WTC11 (cell line): Measurements from ENCODE around the gene ECHS1. TPM values are rescaled to one million over a fixed set of nuclear protein-coding genes. Genes with fewer than 3 reads are reported as not detected.

ENCODE experiments used
- ATAC-seq: fragments of 200-7000 bp; cut with Tn5 transposase; 2 replicates; pipeline ENCODE4 v1.10.0; 2021; ENCODE audit warnings: mild to moderate bottlenecking, moderate library complexity
- CTCF ChIA-PET: fragments of 300-600 bp; sonication (Branson Sonifier 250); formaldehyde crosslinking; loops from one replicate; lab custom pipeline; 2021; ENCODE audit warnings: antibody characterized with exemption; lab: Charles Lee
- POLR2A ChIA-PET: fragments of 350-600 bp; sonication (Branson Sonifier 250); formaldehyde crosslinking; loops from one replicate; lab custom pipeline; 2021; ENCODE audit warnings: antibody characterized with exemption; lab: Charles Lee
- DNase-seq: peaks from one replicate; pipeline ENCODE4 v3.0.0; 2021; ENCODE audit warnings: low spot score
- H3K27ac Mint-ChIP-seq: 2 replicates; pipeline ENCODE4 v1.8.0; 2021; ENCODE audit warnings: mixed read lengths
- H3K27me3 Mint-ChIP-seq: 2 replicates; pipeline ENCODE4 v1.8.0; 2021; ENCODE audit warnings: low read depth, mild to moderate bottlenecking, moderate library complexity, mixed read lengths
- H3K36me3 Mint-ChIP-seq: 2 replicates; pipeline ENCODE4 v1.8.0; 2021; ENCODE audit warnings: mixed read lengths
- H3K4me1 Mint-ChIP-seq: 2 replicates; pipeline ENCODE4 v1.8.0; 2022; ENCODE audit warnings: mixed read lengths
- H3K4me3 Mint-ChIP-seq: 2 replicates; pipeline ENCODE4 v1.8.0; 2021; ENCODE audit warnings: mild to moderate bottlenecking, moderate library complexity, mixed read lengths
- H3K9me3 Mint-ChIP-seq: 2 replicates; pipeline ENCODE4 v1.8.0; 2021; ENCODE audit warnings: mixed read lengths
- JAZF1 ChIP-seq: fragments of 250-450 bp; sonication (Bioruptor Pico); IDR thresholded peaks from 2 replicates; pipeline ENCODE4 v1.9.0; 2021; ENCODE audit warnings: moderate library complexity, mild to moderate bottlenecking, inconsistent platforms
- NFYB ChIP-seq: sonication (generic); formaldehyde crosslinking; conservative IDR thresholded peaks from 2 replicates; pipeline ENCODE4 v1.8.0; 2022; ENCODE audit warnings: low read depth, missing genetic modification reagents
- NR1H2 ChIP-seq: sonication (generic); formaldehyde crosslinking; IDR thresholded peaks from 2 replicates; pipeline ENCODE4 v1.9.0; 2021; ENCODE audit warnings: mild to moderate bottlenecking, moderate library complexity, missing genetic modification reagents
- PRRX2 ChIP-seq: fragments of 250-450 bp; sonication (Bioruptor Pico); IDR thresholded peaks from 2 replicates; pipeline ENCODE4 v1.8.0; 2021; ENCODE audit warnings: mild to moderate bottlenecking
- SOX15 ChIP-seq: fragments of 250-450 bp; sonication (Bioruptor Pico); IDR thresholded peaks from 2 replicates; pipeline ENCODE4 v1.9.0; 2021; ENCODE audit warnings: mild to moderate bottlenecking
- ZBTB21 ChIP-seq: sonication (generic); formaldehyde crosslinking; IDR thresholded peaks from 2 replicates; pipeline ENCODE4 v1.8.1; 2023; ENCODE audit warnings: mild to moderate bottlenecking, missing genetic modification reagents, borderline replicate concordance
- total RNA-seq: library from RNA; stranded (reverse); gene quantifications from 3 replicates; pipeline ENCODE4 v1.2.3, GENCODE V29; 2021
- TF ChIP-seq, protein P1 (sequence below): fragments of 250-450 bp; sonication (Bioruptor Pico); IDR thresholded peaks from 2 replicates; pipeline ENCODE4 v1.9.0; 2021; ENCODE audit warnings: mild to moderate bottlenecking, borderline replicate concordance
- TF ChIP-seq, protein P2 (sequence below): sonication (generic); formaldehyde crosslinking; IDR thresholded peaks from 2 replicates; pipeline ENCODE4 v1.8.0; 2022; ENCODE audit warnings: mild to moderate bottlenecking, missing genetic modification reagents
- TF ChIP-seq, protein P3 (sequence below): sonication (generic); formaldehyde crosslinking; IDR thresholded peaks from 2 replicates; pipeline ENCODE4 v1.8.0; 2022; ENCODE audit warnings: mild to moderate bottlenecking, missing genetic modification reagents
- TF ChIP-seq, protein P4 (sequence below): sonication (generic); formaldehyde crosslinking; IDR thresholded peaks from 2 replicates; pipeline ENCODE4 v1.8.1; 2023; ENCODE audit warnings: mild to moderate bottlenecking, missing genetic modification reagents
- TF ChIP-seq, protein P5 (sequence below): sonication (generic); formaldehyde crosslinking; IDR thresholded peaks from 2 replicates; pipeline ENCODE4 v1.8.0; 2022; ENCODE audit warnings: mild to moderate bottlenecking, missing genetic modification reagents
- TF ChIP-seq, protein P6 (sequence below): sonication (generic); formaldehyde crosslinking; IDR thresholded peaks from 2 replicates; pipeline ENCODE4 v1.8.0; 2023; ENCODE audit warnings: missing genetic modification reagents, mild to moderate bottlenecking, borderline replicate concordance
- TF ChIP-seq, protein P7 (sequence below): sonication (generic); formaldehyde crosslinking; IDR thresholded peaks from 2 replicates; pipeline ENCODE4 v1.8.1; 2023; ENCODE audit warnings: mild to moderate bottlenecking, moderate library complexity, missing genetic modification reagents
- TF ChIP-seq, protein P8 (sequence below): sonication (generic); formaldehyde crosslinking; IDR thresholded peaks from 2 replicates; pipeline ENCODE4 v1.8.0; 2022; ENCODE audit warnings: mild to moderate bottlenecking, missing genetic modification reagents

Gene ECHS1
- total RNA-seq, 1 experiment from 2014 or later, result 84.1 TPM

DNA sequence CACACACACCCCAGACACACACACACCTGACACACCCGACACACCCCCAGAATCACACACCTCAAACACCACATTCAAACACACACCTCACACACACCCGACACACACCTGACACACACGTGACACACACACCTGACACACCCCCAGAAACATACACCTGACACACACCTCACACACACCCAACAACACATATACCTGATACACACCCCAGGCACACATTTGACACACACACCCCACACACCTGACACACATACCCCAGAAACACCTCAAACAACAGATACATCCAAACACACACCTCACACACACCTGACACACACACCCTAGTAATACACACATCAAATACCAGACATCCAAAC lies 35.8 kb downstream of the ECHS1 start (continued):
- TF ChIP-seq, protein P1, sequence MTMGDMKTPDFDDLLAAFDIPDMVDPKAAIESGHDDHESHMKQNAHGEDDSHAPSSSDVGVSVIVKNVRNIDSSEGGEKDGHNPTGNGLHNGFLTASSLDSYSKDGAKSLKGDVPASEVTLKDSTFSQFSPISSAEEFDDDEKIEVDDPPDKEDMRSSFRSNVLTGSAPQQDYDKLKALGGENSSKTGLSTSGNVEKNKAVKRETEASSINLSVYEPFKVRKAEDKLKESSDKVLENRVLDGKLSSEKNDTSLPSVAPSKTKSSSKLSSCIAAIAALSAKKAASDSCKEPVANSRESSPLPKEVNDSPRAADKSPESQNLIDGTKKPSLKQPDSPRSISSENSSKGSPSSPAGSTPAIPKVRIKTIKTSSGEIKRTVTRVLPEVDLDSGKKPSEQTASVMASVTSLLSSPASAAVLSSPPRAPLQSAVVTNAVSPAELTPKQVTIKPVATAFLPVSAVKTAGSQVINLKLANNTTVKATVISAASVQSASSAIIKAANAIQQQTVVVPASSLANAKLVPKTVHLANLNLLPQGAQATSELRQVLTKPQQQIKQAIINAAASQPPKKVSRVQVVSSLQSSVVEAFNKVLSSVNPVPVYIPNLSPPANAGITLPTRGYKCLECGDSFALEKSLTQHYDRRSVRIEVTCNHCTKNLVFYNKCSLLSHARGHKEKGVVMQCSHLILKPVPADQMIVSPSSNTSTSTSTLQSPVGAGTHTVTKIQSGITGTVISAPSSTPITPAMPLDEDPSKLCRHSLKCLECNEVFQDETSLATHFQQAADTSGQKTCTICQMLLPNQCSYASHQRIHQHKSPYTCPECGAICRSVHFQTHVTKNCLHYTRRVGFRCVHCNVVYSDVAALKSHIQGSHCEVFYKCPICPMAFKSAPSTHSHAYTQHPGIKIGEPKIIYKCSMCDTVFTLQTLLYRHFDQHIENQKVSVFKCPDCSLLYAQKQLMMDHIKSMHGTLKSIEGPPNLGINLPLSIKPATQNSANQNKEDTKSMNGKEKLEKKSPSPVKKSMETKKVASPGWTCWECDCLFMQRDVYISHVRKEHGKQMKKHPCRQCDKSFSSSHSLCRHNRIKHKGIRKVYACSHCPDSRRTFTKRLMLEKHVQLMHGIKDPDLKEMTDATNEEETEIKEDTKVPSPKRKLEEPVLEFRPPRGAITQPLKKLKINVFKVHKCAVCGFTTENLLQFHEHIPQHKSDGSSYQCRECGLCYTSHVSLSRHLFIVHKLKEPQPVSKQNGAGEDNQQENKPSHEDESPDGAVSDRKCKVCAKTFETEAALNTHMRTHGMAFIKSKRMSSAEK (CRISPR knock-in tag), result no peak
- TF ChIP-seq, protein P2, sequence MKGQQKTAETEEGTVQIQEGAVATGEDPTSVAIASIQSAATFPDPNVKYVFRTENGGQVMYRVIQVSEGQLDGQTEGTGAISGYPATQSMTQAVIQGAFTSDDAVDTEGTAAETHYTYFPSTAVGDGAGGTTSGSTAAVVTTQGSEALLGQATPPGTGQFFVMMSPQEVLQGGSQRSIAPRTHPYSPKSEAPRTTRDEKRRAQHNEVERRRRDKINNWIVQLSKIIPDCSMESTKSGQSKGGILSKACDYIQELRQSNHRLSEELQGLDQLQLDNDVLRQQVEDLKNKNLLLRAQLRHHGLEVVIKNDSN (CRISPR knock-in tag), result no peak
- no peak for TF ChIP-seq NR1H2 (CRISPR knock-in tag)
- TF ChIP-seq JAZF1 (CRISPR knock-in tag), result no peak
- TF ChIP-seq, protein P3, sequence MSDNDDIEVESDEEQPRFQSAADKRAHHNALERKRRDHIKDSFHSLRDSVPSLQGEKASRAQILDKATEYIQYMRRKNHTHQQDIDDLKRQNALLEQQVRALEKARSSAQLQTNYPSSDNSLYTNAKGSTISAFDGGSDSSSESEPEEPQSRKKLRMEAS (CRISPR knock-in tag), result no peak
- TF ChIP-seq NFYB (CRISPR knock-in tag), result no peak
- TF ChIP-seq PRRX2 (CRISPR knock-in tag), result no peak
- no peak for TF ChIP-seq ZBTB21 (CRISPR knock-in tag)

DNA sequence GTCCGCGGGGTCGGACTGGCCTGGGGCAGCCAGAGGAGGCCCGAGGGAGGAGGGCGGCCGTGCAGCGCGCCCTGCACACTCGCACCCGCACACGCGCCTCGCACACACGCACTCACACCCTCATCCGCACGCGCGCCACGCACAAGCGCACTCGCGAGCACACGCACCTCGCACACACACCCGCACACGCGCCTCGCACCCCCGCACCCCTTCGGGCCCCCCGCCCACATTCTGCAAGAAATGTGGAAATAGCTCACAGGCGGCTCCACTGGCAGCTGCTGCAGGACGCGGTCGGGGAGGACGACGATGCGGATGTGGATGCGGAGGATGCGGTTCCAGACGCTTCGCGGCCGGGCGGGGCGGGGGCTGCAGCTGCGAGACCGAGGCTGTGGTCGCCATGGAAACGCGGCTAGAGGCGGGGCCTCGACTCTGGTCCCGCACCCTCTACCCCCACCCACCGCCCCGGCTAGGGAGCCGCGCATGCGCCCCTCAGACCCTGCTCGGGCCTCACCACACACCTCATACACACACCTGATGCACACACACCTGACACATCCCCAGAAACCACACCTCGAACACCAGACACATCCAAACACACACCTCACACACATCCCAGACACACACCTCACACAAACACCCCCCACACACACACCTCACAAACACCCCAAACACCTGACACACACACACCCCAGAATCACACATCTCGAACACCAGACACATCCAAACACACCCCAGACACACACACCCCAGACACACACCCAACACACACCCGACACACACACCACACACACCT lies 36.4 kb downstream of the ECHS1 start, which contains the start of gene CALY:
CALY (minus strand) TSS at position 320 of the 793 bp plus-strand sequence. CDS start 7,907 bp downstream, outside the sequence.
- CTCF ChIA-PET, result interaction anchor here (0.6 kb wide), 1 partner anchor 15 kb away, joined by 3 read pairs; no protein-coding TSS in a partner anchor
- Mint-ChIP-seq H3K9me3 (peaks cover 13% of the 10 kb centered on the region), H3K4me3 (0 out of 2 replicates have a peak within 1 kb of the TSS, but pooled peaks have one; percentile 6), H3K27me3 (peaks cover 37% of the 10 kb centered on the region), H3K27ac (no peak within 1 kb of the TSS), H3K36me3 (no peaks in the 10 kb centered on the region), H3K4me1 (no peaks in the 10 kb centered on the region; the same call in 1 of the 2 replicates)
- peak; percentile 81 for DNase-seq
- no peak for TF ChIP-seq SOX15 (CRISPR knock-in tag)
- TF ChIP-seq, protein P4, sequence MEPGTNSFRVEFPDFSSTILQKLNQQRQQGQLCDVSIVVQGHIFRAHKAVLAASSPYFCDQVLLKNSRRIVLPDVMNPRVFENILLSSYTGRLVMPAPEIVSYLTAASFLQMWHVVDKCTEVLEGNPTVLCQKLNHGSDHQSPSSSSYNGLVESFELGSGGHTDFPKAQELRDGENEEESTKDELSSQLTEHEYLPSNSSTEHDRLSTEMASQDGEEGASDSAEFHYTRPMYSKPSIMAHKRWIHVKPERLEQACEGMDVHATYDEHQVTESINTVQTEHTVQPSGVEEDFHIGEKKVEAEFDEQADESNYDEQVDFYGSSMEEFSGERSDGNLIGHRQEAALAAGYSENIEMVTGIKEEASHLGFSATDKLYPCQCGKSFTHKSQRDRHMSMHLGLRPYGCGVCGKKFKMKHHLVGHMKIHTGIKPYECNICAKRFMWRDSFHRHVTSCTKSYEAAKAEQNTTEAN (CRISPR knock-in tag), result 0 out of 2 replicates have a peak, but pooled peaks have one; percentile 87
- ATAC-seq, result peak; percentile 60
- POLR2A ChIA-PET, result interaction anchor here (0.6 kb wide), 1 partner anchor 680 kb away, joined by 3 read pairs; no protein-coding TSS in a partner anchor

DNA sequence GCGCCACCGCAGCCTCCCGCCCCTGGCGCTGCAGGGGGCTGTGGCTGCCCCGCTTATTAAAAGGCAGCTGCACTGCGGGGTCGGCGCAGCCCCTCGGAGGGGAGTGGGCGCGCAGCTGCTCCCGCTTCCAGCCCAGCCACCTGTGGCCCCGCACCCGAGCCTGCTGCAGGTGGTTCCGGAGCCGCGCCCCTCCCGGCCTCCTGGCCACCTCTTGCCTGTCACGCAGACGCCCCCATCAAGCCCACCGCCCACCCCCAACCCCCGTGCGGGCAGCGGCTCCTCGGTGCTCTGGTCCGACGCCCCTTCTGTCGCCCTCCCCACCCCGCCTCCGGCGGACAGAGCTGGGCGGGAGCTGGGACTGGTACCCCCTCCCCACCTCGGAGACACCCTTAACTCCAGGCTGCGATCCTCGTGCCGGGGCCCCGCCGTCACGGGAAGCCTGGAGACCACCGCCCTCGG lies 37.0 kb downstream of the ECHS1 start:
- DNase-seq, result no peak
- no peak; the same call in 1 of the 2 replicates for ATAC-seq
- CTCF ChIA-PET, result interaction anchor here (0.6 kb wide), 1 partner anchor 16 kb away, joined by 3 read pairs; no protein-coding TSS in a partner anchor
- no peak overlapping the region for H3K4me3 Mint-ChIP-seq
- no peaks in the 10 kb centered on the region for H3K36me3 Mint-ChIP-seq
- no peak overlapping the region for H3K27ac Mint-ChIP-seq
- POLR2A ChIA-PET, result interaction anchor here (0.6 kb wide), 1 partner anchor 680 kb away, joined by 3 read pairs; no protein-coding TSS in a partner anchor
- peaks cover 8% of the 10 kb centered on the region for H3K9me3 Mint-ChIP-seq
- peaks cover 37% of the 10 kb centered on the region for H3K27me3 Mint-ChIP-seq
- H3K4me1 Mint-ChIP-seq, result no peaks in the 10 kb centered on the region; the same call in 1 of the 2 replicates
- TF ChIP-seq, protein P5, sequence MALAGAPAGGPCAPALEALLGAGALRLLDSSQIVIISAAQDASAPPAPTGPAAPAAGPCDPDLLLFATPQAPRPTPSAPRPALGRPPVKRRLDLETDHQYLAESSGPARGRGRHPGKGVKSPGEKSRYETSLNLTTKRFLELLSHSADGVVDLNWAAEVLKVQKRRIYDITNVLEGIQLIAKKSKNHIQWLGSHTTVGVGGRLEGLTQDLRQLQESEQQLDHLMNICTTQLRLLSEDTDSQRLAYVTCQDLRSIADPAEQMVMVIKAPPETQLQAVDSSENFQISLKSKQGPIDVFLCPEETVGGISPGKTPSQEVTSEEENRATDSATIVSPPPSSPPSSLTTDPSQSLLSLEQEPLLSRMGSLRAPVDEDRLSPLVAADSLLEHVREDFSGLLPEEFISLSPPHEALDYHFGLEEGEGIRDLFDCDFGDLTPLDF (CRISPR knock-in tag), result no peak
- TF ChIP-seq, protein P6, sequence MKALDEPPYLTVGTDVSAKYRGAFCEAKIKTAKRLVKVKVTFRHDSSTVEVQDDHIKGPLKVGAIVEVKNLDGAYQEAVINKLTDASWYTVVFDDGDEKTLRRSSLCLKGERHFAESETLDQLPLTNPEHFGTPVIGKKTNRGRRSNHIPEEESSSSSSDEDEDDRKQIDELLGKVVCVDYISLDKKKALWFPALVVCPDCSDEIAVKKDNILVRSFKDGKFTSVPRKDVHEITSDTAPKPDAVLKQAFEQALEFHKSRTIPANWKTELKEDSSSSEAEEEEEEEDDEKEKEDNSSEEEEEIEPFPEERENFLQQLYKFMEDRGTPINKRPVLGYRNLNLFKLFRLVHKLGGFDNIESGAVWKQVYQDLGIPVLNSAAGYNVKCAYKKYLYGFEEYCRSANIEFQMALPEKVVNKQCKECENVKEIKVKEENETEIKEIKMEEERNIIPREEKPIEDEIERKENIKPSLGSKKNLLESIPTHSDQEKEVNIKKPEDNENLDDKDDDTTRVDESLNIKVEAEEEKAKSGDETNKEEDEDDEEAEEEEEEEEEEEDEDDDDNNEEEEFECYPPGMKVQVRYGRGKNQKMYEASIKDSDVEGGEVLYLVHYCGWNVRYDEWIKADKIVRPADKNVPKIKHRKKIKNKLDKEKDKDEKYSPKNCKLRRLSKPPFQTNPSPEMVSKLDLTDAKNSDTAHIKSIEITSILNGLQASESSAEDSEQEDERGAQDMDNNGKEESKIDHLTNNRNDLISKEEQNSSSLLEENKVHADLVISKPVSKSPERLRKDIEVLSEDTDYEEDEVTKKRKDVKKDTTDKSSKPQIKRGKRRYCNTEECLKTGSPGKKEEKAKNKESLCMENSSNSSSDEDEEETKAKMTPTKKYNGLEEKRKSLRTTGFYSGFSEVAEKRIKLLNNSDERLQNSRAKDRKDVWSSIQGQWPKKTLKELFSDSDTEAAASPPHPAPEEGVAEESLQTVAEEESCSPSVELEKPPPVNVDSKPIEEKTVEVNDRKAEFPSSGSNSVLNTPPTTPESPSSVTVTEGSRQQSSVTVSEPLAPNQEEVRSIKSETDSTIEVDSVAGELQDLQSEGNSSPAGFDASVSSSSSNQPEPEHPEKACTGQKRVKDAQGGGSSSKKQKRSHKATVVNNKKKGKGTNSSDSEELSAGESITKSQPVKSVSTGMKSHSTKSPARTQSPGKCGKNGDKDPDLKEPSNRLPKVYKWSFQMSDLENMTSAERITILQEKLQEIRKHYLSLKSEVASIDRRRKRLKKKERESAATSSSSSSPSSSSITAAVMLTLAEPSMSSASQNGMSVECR (CRISPR knock-in tag), result no peak
- TF ChIP-seq, protein P7, sequence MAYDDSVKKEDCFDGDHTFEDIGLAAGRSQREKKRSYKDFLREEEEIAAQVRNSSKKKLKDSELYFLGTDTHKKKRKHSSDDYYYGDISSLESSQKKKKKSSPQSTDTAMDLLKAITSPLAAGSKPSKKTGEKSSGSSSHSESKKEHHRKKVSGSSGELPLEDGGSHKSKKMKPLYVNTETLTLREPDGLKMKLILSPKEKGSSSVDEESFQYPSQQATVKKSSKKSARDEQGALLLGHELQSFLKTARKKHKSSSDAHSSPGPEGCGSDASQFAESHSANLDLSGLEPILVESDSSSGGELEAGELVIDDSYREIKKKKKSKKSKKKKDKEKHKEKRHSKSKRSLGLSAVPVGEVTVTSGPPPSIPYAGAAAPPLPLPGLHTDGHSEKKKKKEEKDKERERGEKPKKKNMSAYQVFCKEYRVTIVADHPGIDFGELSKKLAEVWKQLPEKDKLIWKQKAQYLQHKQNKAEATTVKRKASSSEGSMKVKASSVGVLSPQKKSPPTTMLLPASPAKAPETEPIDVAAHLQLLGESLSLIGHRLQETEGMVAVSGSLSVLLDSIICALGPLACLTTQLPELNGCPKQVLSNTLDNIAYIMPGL (CRISPR knock-in tag), result no peak
- TF ChIP-seq, protein P8, sequence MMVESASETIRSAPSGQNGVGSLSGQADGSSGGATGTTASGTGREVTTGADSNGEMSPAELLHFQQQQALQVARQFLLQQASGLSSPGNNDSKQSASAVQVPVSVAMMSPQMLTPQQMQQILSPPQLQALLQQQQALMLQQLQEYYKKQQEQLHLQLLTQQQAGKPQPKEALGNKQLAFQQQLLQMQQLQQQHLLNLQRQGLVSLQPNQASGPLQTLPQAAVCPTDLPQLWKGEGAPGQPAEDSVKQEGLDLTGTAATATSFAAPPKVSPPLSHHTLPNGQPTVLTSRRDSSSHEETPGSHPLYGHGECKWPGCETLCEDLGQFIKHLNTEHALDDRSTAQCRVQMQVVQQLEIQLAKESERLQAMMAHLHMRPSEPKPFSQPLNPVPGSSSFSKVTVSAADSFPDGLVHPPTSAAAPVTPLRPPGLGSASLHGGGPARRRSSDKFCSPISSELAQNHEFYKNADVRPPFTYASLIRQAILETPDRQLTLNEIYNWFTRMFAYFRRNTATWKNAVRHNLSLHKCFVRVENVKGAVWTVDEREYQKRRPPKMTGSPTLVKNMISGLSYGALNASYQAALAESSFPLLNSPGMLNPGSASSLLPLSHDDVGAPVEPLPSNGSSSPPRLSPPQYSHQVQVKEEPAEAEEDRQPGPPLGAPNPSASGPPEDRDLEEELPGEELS (CRISPR knock-in tag), result no peak
